Measurements from ENCODE around the gene DOK6.

DOK6 gene

DNA sequence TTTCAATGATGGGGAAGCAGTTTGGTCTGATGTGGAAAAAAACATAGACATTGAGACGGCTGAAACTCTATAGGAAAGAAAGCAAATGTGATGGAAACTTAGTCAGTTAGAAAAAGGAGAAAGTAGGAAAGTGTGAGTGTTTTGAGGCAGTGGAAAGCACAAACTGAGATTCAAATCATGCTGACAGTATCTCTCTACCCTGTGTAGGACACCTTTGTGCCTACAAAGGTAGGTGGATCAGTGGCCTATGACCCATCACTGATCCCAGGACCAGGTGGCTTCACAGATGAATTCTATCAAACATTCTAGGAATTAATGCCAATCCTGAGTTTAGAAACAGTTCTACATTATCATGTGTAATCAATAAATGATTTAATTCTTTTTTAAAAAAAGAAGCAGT lies 489.9 kb downstream of the DOK6 start:
- TF ChIP-seq, protein P1, sequence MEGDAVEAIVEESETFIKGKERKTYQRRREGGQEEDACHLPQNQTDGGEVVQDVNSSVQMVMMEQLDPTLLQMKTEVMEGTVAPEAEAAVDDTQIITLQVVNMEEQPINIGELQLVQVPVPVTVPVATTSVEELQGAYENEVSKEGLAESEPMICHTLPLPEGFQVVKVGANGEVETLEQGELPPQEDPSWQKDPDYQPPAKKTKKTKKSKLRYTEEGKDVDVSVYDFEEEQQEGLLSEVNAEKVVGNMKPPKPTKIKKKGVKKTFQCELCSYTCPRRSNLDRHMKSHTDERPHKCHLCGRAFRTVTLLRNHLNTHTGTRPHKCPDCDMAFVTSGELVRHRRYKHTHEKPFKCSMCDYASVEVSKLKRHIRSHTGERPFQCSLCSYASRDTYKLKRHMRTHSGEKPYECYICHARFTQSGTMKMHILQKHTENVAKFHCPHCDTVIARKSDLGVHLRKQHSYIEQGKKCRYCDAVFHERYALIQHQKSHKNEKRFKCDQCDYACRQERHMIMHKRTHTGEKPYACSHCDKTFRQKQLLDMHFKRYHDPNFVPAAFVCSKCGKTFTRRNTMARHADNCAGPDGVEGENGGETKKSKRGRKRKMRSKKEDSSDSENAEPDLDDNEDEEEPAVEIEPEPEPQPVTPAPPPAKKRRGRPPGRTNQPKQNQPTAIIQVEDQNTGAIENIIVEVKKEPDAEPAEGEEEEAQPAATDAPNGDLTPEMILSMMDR (IDR thresholded peaks at IDR 0.05; ENCODE audit: borderline replicate concordance, insufficient read depth, low read depth, low read length): no peak
- H3K4me3 ChIP-seq (ENCODE audit: low read depth, low read length): no peak overlapping the region

DNA sequence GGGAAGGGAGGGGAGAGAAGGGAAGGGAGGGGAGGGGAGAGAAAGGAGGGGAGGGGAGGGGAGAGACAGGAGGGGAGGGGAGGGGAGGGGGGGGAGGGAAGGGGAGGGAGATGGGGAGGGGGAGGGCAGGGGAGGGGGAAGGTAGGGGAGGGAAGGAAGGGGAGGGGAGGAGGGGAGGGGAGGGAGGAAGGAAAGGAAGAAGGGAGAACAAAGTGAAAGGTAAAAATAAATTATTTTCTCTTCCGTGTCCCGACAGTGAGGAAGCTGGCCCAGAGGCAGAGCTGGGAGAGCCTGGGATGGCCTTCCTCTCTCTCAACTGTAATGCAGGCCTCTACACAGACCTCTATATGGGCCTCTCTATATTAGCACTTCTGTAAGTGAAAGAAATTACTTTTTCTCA lies 493.8 kb downstream of the DOK6 start:
- TF ChIP-seq, protein P1 (IDR thresholded peaks at IDR 0.05; ENCODE audit: borderline replicate concordance, insufficient read depth, low read depth, low read length): no peak
- no peak overlapping the region for H3K4me3 ChIP-seq (ENCODE audit: low read depth, low read length)

DNA sequence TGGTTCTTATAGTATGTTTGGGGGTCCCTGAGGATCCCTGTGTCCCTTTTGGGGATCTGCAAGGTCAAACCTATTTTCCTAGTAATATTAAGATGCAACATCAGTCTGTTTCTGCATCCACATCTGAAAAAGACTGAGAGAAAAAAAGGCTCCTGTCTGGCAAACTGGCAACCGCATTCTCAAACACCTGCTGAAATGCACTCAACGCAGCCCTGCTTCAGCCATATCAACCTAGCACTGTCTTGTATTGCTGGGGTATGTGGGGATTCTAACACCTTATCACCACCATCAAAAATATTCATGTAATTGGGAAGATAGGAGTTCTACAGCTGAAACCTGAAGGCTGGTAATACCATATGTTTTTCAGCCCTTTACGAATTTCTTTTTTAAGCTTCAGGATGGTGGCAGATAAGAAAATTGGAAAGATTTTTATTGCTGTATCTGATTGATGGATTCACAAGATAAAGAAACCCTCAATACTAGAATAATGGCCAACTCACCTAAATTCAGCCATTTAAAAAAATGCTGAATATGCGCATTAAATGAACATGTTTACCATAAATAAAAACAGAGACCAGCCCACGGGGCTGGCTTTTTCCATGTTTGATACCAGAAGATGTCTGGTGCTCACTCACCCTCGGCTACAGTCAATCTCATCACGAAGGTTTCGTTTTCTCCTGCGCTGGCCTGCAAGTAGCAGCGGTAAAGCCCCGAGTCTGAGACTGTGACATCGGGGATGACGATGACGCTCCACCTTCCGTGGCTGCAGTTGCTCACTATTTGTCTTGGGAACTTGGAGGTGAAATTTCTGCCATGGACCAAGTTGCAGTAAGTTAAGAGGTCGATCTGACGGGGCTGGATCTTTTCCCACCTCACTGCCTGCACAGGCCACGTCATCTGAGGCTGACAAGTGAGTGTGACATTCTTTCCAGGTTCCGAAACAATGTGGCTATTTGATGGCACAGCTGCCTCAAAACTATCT lies 494.7 kb downstream of the DOK6 start:
- TF ChIP-seq, protein P1 (IDR thresholded peaks at IDR 0.05; ENCODE audit: borderline replicate concordance, insufficient read depth, low read depth, low read length): no peak
- no peak overlapping the region for H3K4me3 ChIP-seq (ENCODE audit: low read depth, low read length)

DNA sequence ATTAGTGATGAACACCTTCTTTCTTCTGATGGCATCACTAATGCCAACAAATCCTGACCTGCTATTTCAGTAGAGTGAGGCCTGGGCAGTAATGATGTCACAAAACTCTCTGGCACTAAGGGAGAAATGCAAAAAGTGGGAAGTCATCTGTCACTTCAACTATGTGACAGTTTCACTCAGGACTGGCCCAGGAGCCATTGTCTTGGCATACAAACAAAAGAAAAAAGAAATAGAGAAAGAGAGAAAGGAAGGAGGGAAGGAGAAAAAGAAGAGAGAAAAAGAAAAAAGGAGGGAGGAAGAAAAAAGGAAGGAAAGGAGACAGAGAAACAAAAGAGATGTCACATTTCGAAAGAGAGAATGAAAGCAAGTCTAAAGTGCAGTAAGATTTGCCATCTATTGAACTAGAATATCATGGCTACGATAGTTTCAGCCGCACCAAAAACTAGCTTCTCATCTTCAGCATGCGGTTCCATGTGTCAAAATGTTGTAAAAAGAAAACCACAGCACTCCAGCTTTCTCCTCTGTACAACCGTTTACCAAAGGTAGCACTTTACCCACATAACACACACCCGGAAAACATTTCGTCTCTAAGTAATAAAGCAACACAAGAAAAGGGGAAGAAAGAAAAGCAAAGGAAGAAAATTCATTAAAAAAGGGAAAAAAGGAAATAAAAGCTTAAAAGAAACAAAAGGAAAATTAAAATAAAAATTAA lies 496.9 kb downstream of the DOK6 start:
- TF ChIP-seq, protein P1 (IDR thresholded peaks at IDR 0.05; ENCODE audit: borderline replicate concordance, insufficient read depth, low read depth, low read length): no peak
- no peak overlapping the region for H3K4me3 ChIP-seq (ENCODE audit: low read depth, low read length)

DNA sequence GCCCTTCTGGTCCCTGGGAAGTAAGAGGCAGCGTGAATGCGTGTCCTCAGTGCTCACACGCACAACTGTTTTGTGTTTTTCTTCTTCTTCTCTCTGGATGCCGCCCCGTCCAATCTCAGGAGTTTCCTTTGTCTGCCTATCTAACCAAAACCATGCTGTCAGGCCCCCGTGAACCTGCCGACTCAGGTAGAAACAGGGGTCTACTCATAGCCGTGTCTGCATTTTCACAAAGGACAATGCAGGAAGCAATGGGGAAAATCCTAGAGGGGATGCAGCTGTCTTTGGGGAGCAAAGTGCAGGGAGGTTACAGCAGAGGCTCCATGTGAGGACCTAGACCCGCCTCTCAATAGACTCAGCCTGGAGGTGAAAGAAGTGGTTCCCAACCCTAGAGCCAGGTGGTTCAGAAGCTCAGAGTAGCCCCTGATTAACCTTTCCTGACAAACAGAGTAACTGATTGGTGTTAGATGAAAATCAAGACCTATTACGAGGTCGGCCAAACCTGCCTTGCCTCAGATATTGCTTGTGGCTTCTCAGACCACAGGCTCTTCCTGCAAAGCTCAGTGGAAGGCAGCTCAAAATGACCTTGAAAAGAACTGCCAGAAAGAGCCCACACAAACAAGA lies 497.7 kb downstream of the DOK6 start:
- no peak overlapping the region for H3K4me3 ChIP-seq (ENCODE audit: low read depth, low read length)
- TF ChIP-seq, protein P1 (IDR thresholded peaks at IDR 0.05; ENCODE audit: borderline replicate concordance, insufficient read depth, low read depth, low read length): no peak

Data from GM12875 (cell line).